ENCODE measurements around the gene PCDHB12.
"Not testable (repeated sequence)": the region's sequence is repeated elsewhere in the genome, so short reads cannot be mapped to it uniquely, and the experiment has no call there.

PCDHB12 gene

DNA sequence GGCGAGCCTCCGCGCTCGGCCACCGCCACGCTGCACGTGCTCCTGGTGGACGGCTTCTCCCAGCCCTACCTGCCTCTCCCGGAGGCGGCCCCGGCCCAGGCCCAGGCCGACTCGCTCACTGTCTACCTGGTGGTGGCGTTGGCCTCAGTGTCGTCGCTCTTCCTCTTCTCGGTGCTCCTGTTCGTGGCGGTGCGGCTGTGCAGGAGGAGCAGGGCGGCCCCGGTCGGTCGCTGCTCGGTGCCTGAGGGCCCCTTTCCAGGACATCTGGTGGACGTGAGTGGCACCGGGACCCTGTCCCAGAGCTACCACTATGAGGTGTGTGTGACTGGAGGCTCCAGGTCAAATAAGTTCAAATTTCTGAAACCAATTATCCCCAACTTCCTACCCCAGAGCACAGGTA lies 2.3 kb downstream of the PCDHB12 start:
- not testable (repeated sequence) for DNase-seq

GRCh38 chr5:141213656-141214339 lies 5.3 kb downstream of the PCDHB12 start, which contains the start of gene PCDHB13:
TSS of gene PCDHB13 (plus strand) at chr5:141213919. CDS start at chr5:141214124, 205 bp downstream.
- DNase-seq: peak; percentile 2

GRCh38 chr5:141214583-141214982 lies 6.1 kb downstream of the PCDHB12 start:
- DNase-seq: not testable (repeated sequence)

DNA sequence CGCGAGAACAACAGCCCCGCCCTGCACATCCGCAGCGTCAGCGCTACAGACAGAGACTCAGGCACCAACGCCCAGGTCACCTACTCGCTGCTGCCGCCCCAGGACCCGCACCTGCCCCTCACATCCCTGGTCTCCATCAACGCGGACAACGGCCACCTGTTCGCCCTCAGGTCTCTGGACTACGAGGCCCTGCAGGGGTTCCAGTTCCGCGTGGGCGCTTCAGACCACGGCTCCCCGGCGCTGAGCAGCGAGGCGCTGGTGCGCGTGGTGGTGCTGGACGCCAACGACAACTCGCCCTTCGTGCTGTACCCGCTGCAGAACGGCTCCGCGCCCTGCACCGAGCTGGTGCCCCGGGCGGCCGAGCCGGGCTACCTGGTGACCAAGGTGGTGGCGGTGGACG lies 7.0 kb downstream of the PCDHB12 start:
- DNase-seq: not testable (repeated sequence)

GRCh38 chr5:141216035-141216434 lies 7.5 kb downstream of the PCDHB12 start:
- DNase-seq: not testable (repeated sequence)

GRCh38 chr5:141223112-141223783 lies 14.7 kb downstream of the PCDHB12 start, which contains the start of gene PCDHB14:
TSS of gene PCDHB14 (plus strand) at chr5:141223343. CDS start at chr5:141223506, 163 bp downstream.
- peak; percentile 44 for DNase-seq

- not testable (repeated sequence) for DNase-seq
Observed at GRCh38 chr5:141224844-141225243, 16.3 kb downstream of the PCDHB12 start.

- not testable (repeated sequence) for DNase-seq
Observed at GRCh38 chr5:141225421-141225820, 16.9 kb downstream of the PCDHB12 start.

- DNase-seq: peak; percentile 55
Observed at GRCh38 chr5:141234109-141234667, 25.7 kb downstream of the PCDHB12 start.

GRCh38 chr5:141235922-141236321 lies 27.4 kb downstream of the PCDHB12 start:
- not testable (repeated sequence) for DNase-seq

DNA sequence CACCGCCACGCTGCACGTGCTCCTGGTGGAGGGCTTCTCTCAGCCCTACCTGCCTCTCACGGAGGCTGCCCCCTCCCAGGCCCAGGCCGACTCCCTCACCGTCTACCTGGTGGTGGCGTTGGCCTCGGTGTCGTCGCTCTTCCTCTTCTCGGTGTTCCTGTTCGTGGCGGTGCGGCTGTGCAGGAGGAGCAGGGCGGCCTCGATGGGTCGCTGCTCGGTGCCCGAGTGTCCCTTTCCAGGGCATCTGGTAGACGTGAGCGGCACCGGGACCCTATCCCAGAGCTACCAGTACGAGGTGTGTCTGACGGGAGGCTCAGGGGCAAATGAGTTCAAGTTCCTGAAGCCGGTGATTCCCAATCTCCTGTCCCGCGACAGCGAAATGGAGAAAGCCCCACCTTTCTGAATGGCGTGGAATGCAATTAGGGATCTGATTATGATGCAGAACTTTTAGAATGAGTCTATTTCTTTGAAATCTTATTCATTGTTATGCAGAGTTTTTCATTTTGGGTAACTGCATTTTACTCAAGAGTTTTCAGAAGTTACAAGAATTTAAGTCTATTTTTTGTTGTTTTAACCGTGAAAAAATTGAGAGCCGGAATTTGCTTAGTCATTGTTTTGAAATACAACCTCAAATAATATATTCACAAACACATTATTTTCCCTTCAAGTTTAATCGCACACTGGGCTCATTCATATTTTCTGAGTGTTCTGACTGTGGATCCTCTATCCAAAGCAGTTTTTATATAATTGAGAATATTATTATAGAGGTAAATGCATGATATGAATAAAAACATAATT lies 28.2 kb downstream of the PCDHB12 start:
- DNase-seq: no peak

GRCh38 chr5:141241496-141241895 lies 33.0 kb downstream of the PCDHB12 start:
- no peak for DNase-seq

GRCh38 chr5:141245250-141245717 lies 36.8 kb downstream of the PCDHB12 start, which contains the start of gene PCDHB15:
TSS of gene PCDHB15 (plus strand) at chr5:141245395. CDS start at chr5:141245579, 184 bp downstream.
- peak; percentile 25 for DNase-seq

- DNase-seq: not testable (repeated sequence)
Observed at GRCh38 chr5:141246971-141247370, 38.5 kb downstream of the PCDHB12 start.

DNA sequence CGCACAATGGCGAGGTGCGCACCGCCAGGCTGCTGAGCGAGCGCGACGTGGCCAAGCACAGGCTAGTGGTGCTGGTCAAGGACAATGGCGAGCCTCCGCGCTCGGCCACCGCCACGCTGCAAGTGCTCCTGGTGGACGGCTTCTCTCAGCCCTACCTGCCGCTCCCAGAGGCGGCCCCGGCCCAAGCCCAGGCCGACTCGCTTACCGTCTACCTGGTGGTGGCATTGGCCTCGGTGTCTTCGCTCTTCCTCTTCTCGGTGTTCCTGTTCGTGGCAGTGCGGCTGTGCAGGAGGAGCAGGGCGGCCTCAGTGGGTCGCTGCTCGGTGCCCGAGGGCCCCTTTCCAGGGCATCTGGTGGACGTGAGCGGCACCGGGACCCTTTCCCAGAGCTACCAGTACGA lies 38.9 kb downstream of the PCDHB12 start:
- DNase-seq: not testable (repeated sequence)

DNA sequence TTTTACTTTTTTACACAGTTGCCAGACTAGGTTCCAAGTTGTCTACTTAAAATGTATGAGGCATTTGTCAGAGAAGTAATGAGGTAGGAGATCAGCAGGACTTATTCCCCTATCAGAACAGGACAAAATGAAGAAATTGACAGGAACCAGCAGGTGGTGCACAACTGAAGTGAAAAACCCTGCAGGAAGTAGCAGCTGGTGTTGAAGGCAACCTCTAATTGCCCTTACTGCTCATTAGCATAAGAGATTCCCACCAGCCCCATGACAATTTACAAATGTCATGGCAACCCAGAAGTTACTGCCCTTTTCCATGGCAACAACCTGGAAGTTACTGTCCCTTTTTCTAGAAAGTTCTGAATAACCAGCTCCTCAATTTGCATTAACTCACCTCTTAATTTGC lies 42.1 kb downstream of the PCDHB12 start:
- no peak for DNase-seq

DNA sequence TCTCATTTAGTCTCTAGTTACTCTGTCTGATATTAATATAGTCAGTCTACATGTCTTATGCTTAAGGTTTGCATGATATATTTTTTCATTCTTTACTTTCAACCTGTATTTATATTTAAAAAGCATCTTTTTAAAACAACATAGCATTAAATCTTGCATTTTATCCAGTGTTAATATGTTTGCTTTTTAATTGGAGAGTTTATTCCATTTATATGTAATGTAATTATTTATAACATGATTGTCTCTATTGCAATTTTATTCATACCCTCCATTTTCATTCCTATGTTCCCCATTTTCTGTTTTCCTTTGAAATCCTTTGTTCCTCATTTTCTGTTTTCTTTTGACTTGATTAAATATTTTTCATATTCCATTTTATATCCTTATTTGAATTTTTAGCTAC lies 49.9 kb downstream of the PCDHB12 start:
- no peak for DNase-seq

DNA sequence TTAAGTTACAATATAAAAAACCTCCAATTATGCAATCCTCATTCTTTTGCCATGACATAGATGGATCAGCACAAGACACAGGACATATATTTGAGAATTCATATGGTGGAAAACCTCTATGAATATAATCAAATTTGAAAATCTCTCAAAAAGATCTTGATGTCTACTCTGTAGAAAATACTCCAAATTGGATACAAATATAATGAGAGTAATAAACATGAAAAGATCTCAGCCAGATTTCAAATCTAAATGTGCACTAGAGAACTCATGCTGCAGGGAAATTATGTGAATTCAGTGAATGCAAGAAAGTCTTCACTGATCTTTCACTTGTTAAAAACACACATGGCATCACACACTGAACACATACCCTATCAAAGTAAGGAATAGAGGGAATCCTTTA lies 50.4 kb downstream of the PCDHB12 start:
- DNase-seq: no peak

GRCh38 chr5:141260458-141261237 lies 52.1 kb downstream of the PCDHB12 start:
- no peak for DNase-seq

DNA sequence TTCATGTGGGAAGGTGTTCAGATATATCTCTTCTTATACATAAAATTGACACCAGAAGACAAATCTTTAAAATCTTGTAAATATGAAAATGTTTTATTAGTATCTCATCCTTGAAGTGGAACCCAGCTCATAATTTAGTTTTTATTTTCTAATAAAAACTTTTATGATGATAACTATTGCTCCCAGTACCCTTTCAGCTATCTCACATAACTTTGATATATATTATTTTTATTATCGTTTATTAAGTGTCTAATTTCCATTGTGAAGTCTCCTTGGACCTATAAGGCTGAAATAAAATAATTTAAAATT lies 52.7 kb downstream of the PCDHB12 start:
- no peak for DNase-seq

All from COR-L47 (cell line).